HepG2 (cell line): Measurements from ENCODE around the gene RTN4RL2. TPM values are rescaled to one million over a fixed set of nuclear protein-coding genes. Genes with fewer than 3 reads are reported as not detected.

Experiments used
- CCDC6 ChIP-seq: sonication (generic); formaldehyde crosslinking; IDR thresholded peaks from 2 replicates; pipeline ENCODE4 v1.8.1; 2022; ENCODE audit warnings: mild to moderate bottlenecking, missing genetic modification reagents, moderate library complexity
- GRHL1 ChIP-seq: sonication (generic); formaldehyde crosslinking; conservative IDR thresholded peaks from 2 replicates; pipeline ENCODE4 v1.8.0; 2022; ENCODE audit warnings: missing genetic modification reagents
- IKZF1 ChIP-seq: fragments of 450-650 bp; IDR thresholded peaks from 2 replicates; pipeline ENCODE4 v1.7.1; 2016
- KLF6 ChIP-seq: IDR thresholded peaks from 2 replicates; pipeline ENCODE4 v1.8.0; 2016; ENCODE audit warnings: missing biosample characterization, missing genetic modification reagents
- MAF1 ChIP-seq: sonication (generic); formaldehyde crosslinking; IDR thresholded peaks from 2 replicates; pipeline ENCODE4 v1.5.0; 2020; ENCODE audit warnings: missing genetic modification reagents, borderline replicate concordance
- MAFG ChIP-seq: sonication (generic); formaldehyde crosslinking; IDR thresholded peaks from 2 replicates; pipeline ENCODE4 v1.5.1; 2020; ENCODE audit warnings: mild to moderate bottlenecking, missing genetic modification reagents
- MIER2 ChIP-seq: IDR thresholded peaks from 2 replicates; pipeline ENCODE4 v1.6.1; 2016; ENCODE audit warnings: missing biosample characterization, missing genetic modification reagents
- NFAT5 ChIP-seq: sonication (generic); formaldehyde crosslinking; IDR thresholded peaks from 2 replicates; pipeline ENCODE4 v1.4.0; 2020; ENCODE audit warnings: missing genetic modification reagents
- NR2F1 ChIP-seq, 2 experiments: fragments of 450-650 bp in 1 of 2; formaldehyde crosslinking in 1 of 2; IDR thresholded peaks; 2 replicates each; pipeline versions ENCODE4 v1.5.0 to v1.6.1; 2016 to 2020; ENCODE audit warnings: mild to moderate bottlenecking in 1 of 2, missing compliant biosample characterization in 1 of 2, missing genetic modification reagents in 1 of 2, moderate library complexity in 1 of 2
- NR3C1 ChIP-seq: sonication (generic); formaldehyde crosslinking; IDR thresholded peaks from 2 replicates; pipeline ENCODE4 v1.4.0; 2020; ENCODE audit warnings: missing genetic modification reagents
- RBFOX2 ChIP-seq: fragments of 200-400 bp; formaldehyde crosslinking; IDR thresholded peaks from 2 replicates; pipeline ENCODE4 v1.6.1; 2017; ENCODE audit warnings: low read depth, mild to moderate bottlenecking, low read length
- SRY ChIP-seq: sonication (generic); formaldehyde crosslinking; IDR thresholded peaks from 2 replicates; pipeline ENCODE4 v1.8.0; 2022; ENCODE audit warnings: mild to moderate bottlenecking, missing genetic modification reagents
- SSRP1 ChIP-seq: IDR thresholded peaks from 2 replicates; pipeline ENCODE4 v1.6.1; 2016; ENCODE audit warnings: control low read depth
- TFDP1 ChIP-seq: IDR thresholded peaks from 2 replicates; pipeline ENCODE4 v1.6.1; 2016; ENCODE audit warnings: missing compliant biosample characterization, missing genetic modification reagents, borderline replicate concordance
- UBTF ChIP-seq: sonication (generic); formaldehyde crosslinking; IDR thresholded peaks from 2 replicates; pipeline ENCODE4 v1.4.0; 2020; ENCODE audit warnings: mild to moderate bottlenecking, missing genetic modification reagents
- ZFP82 ChIP-seq: sonication (generic); formaldehyde crosslinking; IDR thresholded peaks from 2 replicates; pipeline ENCODE4 v1.5.1; 2020; ENCODE audit warnings: mild to moderate bottlenecking, missing genetic modification reagents, borderline replicate concordance
- ZNF17 ChIP-seq: sonication (generic); formaldehyde crosslinking; IDR thresholded peaks from 2 replicates; pipeline ENCODE4 v1.5.0; 2020; ENCODE audit warnings: mild to moderate bottlenecking, missing genetic modification reagents
- ZNF709 ChIP-seq: sonication (generic); formaldehyde crosslinking; IDR thresholded peaks from 2 replicates; pipeline ENCODE4 v1.5.0; 2020; ENCODE audit warnings: mild to moderate bottlenecking, missing genetic modification reagents
- ZNF747 ChIP-seq: sonication (generic); formaldehyde crosslinking; IDR thresholded peaks from 2 replicates; pipeline ENCODE4 v1.8.1; 2023; ENCODE audit warnings: missing genetic modification reagents, mild to moderate bottlenecking, borderline replicate concordance
- polyA plus RNA-seq, 8 experiments: library from polyadenylated mRNA; depleted of rRNA in 3 of 8; stranded (reverse) in 7 of 8; unstranded in 1 of 8; fragments of >200 nt; fragmentation: Illumina TruSeq in 4 of 8; extraction: Trizol in 4 of 8; gene quantifications; 2 replicates each; pipeline versions ENCODE4 v1.2.1 to v1.2.3, GENCODE V29; 2011 to 2016; ENCODE audit warnings: low read depth in 4 of 8, missing spikeins in 1 of 8, mixed read lengths in 1 of 8; ENCODE audit not compliant: insufficient read depth in 1 of 8
- total RNA-seq, 5 experiments: library from RNA; depleted of rRNA; stranded (reverse); fragments of >200 nt; fragmentation: Illumina TruSeq; extraction: Trizol; gene quantifications; 2 replicates each; pipeline ENCODE4 v1.2.3, GENCODE V29; 2016; ENCODE audit warnings: low read depth in 1 of 5

RTN4RL2 gene
- total and polyA plus RNA-seq, 2 of the 13 experiments (the other 11 are each of a cell fraction or from before 2014, with no cell fraction given) = 1.3 to 4.3 TPM

- peak; percentile 80 for TF ChIP-seq CCDC6 (CRISPR knock-in tag)
- no peak for TF ChIP-seq IKZF1
- TF ChIP-seq MAFG = no peak
- no peak for TF ChIP-seq ZNF747 (CRISPR knock-in tag)
- no peak for TF ChIP-seq SRY
- no peak for TF ChIP-seq ZNF709 (CRISPR knock-in tag)
- peak; percentile 56; the same call in 1 of the 2 replicates for TF ChIP-seq KLF6 (CRISPR knock-in tag)
- 0 out of 2 replicates have a peak, but pooled peaks have one; percentile 56 for TF ChIP-seq SSRP1 (CRISPR knock-in tag)
- no peak for TF ChIP-seq ZFP82 (CRISPR knock-in tag)
- TF ChIP-seq ZNF17 (CRISPR knock-in tag) = no peak
- no peak for TF ChIP-seq RBFOX2
- TF ChIP-seq MAF1 (CRISPR knock-in tag) = no peak
- no peak; a peak in 1 of 4 replicates for TF ChIP-seq NR2F1 (CRISPR knock-in tag; IDR thresholded peaks at IDR 0.05)
- TF ChIP-seq TFDP1 (CRISPR knock-in tag) = no peak
- TF ChIP-seq GRHL1 = no peak
- TF ChIP-seq NFAT5 (CRISPR knock-in tag) = no peak
- no peak for TF ChIP-seq NR3C1
- no peak for TF ChIP-seq UBTF
- peak; percentile 85 for TF ChIP-seq MIER2 (CRISPR knock-in tag)
Measured at GRCh38 chr11:57434640-57435546, 25.4 kb upstream of the RTN4RL2 start (continued).
